ENCODE data around the gene PCNX1. TPM values are rescaled to one million over a fixed set of nuclear protein-coding genes. Genes with fewer than 3 reads are reported as not detected.

PCNX1 gene
- total and polyA plus RNA-seq, 2 donors (not counting 1 experiment from before 2014, with no cell fraction given): 35.7 to 69.4 TPM

GRCh38 chr14:70993931-70994330 is 86.7 kb downstream of the PCNX1 start:
- H3K4me2 ChIP-seq (ENCODE audit: extremely low read depth, insufficient read depth, low read length): no peak overlapping the region
- H3K79me2 ChIP-seq (ENCODE audit: control insufficient read depth, insufficient read depth, low read length): no peaks in the 10 kb centered on the region
- H3K9ac ChIP-seq (ENCODE audit: insufficient read depth, low read length): no peak overlapping the region
- no peaks in the 10 kb centered on the region for H3K4me1 ChIP-seq (ENCODE audit: control insufficient read depth, extremely low read depth, insufficient read depth, low read length)
- DNase-seq (ENCODE audit: low read depth in 2 of 2): no peak
- H4K20me1 ChIP-seq (ENCODE audit: control insufficient read depth, extremely low read depth, insufficient read depth, low read length): no peaks in the 10 kb centered on the region
- no peak overlapping the region for H3K27ac ChIP-seq (ENCODE audit: insufficient read depth, low read length)
- H2AFZ ChIP-seq (ENCODE audit: low read length): no peak overlapping the region
- no peak overlapping the region for H3K4me3 ChIP-seq (replicated peaks in 1 of 4; ENCODE audit: control extremely low read depth in 1 of 4, insufficient read depth in 1 of 4, low read depth in 3 of 4, low read length in 4 of 4)
- H3K27me3 ChIP-seq (ENCODE audit: control insufficient read depth, insufficient read depth, low read length): no peaks in the 10 kb centered on the region
- no peaks in the 10 kb centered on the region for H3K36me3 ChIP-seq (ENCODE audit: control insufficient read depth, insufficient read depth, low read length)
- TF ChIP-seq CTCF (conservative IDR thresholded peaks at IDR 0.05 in 1 of 2, IDR thresholded peaks at IDR 0.05 in 1 of 2; ENCODE audit: low read depth in 1 of 2, low read length in 2 of 2): no peak
- no peak for TF ChIP-seq EZH2 (IDR thresholded peaks at IDR 0.05; ENCODE audit: low read length, missing control alignments)
- H3K9me3 ChIP-seq (ENCODE audit: control insufficient read depth, insufficient read depth, low read depth, low read length): no peaks in the 10 kb centered on the region

- Histone ChIP-seq H4K20me1 (ENCODE audit: control insufficient read depth, extremely low read depth, insufficient read depth, low read length) (no peaks in the 10 kb centered on the region), H3K27me3 (ENCODE audit: control insufficient read depth, insufficient read depth, low read length) (no peaks in the 10 kb centered on the region), H3K79me2 (ENCODE audit: control insufficient read depth, insufficient read depth, low read length) (no peaks in the 10 kb centered on the region), H3K9ac (ENCODE audit: insufficient read depth, low read length) (no peak overlapping the region), H3K9me3 (ENCODE audit: control insufficient read depth, insufficient read depth, low read depth, low read length) (no peaks in the 10 kb centered on the region), H3K4me3 (replicated peaks in 1 of 4; ENCODE audit: control extremely low read depth in 1 of 4, insufficient read depth in 1 of 4, low read depth in 3 of 4, low read length in 4 of 4) (no peak overlapping the region), H3K4me1 (ENCODE audit: control insufficient read depth, extremely low read depth, insufficient read depth, low read length) (no peaks in the 10 kb centered on the region), H3K36me3 (ENCODE audit: control insufficient read depth, insufficient read depth, low read length) (no peaks in the 10 kb centered on the region), H3K4me2 (ENCODE audit: extremely low read depth, insufficient read depth, low read length) (no peak overlapping the region), H3K27ac (ENCODE audit: insufficient read depth, low read length) (no peak overlapping the region), H2AFZ (ENCODE audit: low read length) (no peak overlapping the region)
- DNase-seq (ENCODE audit: low read depth in 2 of 2): no peak
- no peak for TF ChIP-seq EZH2 (IDR thresholded peaks at IDR 0.05; ENCODE audit: low read length, missing control alignments)
- TF ChIP-seq CTCF (conservative IDR thresholded peaks at IDR 0.05 in 1 of 2, IDR thresholded peaks at IDR 0.05 in 1 of 2; ENCODE audit: low read depth in 1 of 2, low read length in 2 of 2): no peak
These were observed 88.0 kb downstream of the PCNX1 start for GRCh38 chr14:70995211-70995610.

GRCh38 chr14:70995671-70996070 is 88.4 kb downstream of the PCNX1 start:
- Histone ChIP-seq H3K4me3 (replicated peaks in 1 of 4; ENCODE audit: control extremely low read depth in 1 of 4, insufficient read depth in 1 of 4, low read depth in 3 of 4, low read length in 4 of 4) (no peak overlapping the region), H3K79me2 (ENCODE audit: control insufficient read depth, insufficient read depth, low read length) (no peaks in the 10 kb centered on the region), H3K27me3 (ENCODE audit: control insufficient read depth, insufficient read depth, low read length) (no peaks in the 10 kb centered on the region), H4K20me1 (ENCODE audit: control insufficient read depth, extremely low read depth, insufficient read depth, low read length) (no peaks in the 10 kb centered on the region), H2AFZ (ENCODE audit: low read length) (no peak overlapping the region), H3K27ac (ENCODE audit: insufficient read depth, low read length) (no peak overlapping the region), H3K9me3 (ENCODE audit: control insufficient read depth, insufficient read depth, low read depth, low read length) (no peaks in the 10 kb centered on the region), H3K4me1 (ENCODE audit: control insufficient read depth, extremely low read depth, insufficient read depth, low read length) (no peaks in the 10 kb centered on the region), H3K4me2 (ENCODE audit: extremely low read depth, insufficient read depth, low read length) (no peak overlapping the region), H3K36me3 (ENCODE audit: control insufficient read depth, insufficient read depth, low read length) (no peaks in the 10 kb centered on the region), H3K9ac (ENCODE audit: insufficient read depth, low read length) (no peak overlapping the region)
- TF ChIP-seq EZH2 (IDR thresholded peaks at IDR 0.05; ENCODE audit: low read length, missing control alignments) (no peak), CTCF (conservative IDR thresholded peaks at IDR 0.05 in 1 of 2, IDR thresholded peaks at IDR 0.05 in 1 of 2; ENCODE audit: low read depth in 1 of 2, low read length in 2 of 2) (no peak)
- no peak for DNase-seq (ENCODE audit: low read depth in 2 of 2)
